ENCODE data around the gene VPS37C.
"Not testable (repeated sequence)": the region's sequence is repeated elsewhere in the genome, so short reads cannot be mapped to it uniquely, and the experiment has no call there.

VPS37C gene

GRCh38 chr11:61174273-61174672 lies 13.0 kb upstream of the VPS37C start:
- H3K27me3 ChIP-seq (ENCODE audit: insufficient read depth, low read length) = peaks cover 54% of the 10 kb centered on the region
- H2AFZ ChIP-seq (ENCODE audit: low read length, unreplicated experiment) = no peak overlapping the region
- no peaks in the 10 kb centered on the region for H3K79me2 ChIP-seq (ENCODE audit: control insufficient read depth, insufficient read depth, low read length, unreplicated experiment)
- no peaks in the 10 kb centered on the region for H3K4me1 ChIP-seq (ENCODE audit: control insufficient read depth, insufficient read depth, low read length, unreplicated experiment)
- H3K4me3 ChIP-seq (ENCODE audit: low read depth, low read length) = no peak overlapping the region
- no peaks in the 10 kb centered on the region for H3K36me3 ChIP-seq (ENCODE audit: insufficient read depth, low read length)
- no peak overlapping the region for H3K27ac ChIP-seq (ENCODE audit: low read depth, low read length)

GRCh38 chr11:61173456-61173855 lies 12.2 kb upstream of the VPS37C start:
- Histone ChIP-seq H3K36me3 (ENCODE audit: insufficient read depth, low read length) (no peaks in the 10 kb centered on the region), H3K27ac (ENCODE audit: low read depth, low read length) (no peak overlapping the region), H2AFZ (ENCODE audit: low read length, unreplicated experiment) (no peak overlapping the region), H3K4me1 (ENCODE audit: control insufficient read depth, insufficient read depth, low read length, unreplicated experiment) (no peaks in the 10 kb centered on the region), H3K79me2 (ENCODE audit: control insufficient read depth, insufficient read depth, low read length, unreplicated experiment) (no peaks in the 10 kb centered on the region), H3K4me3 (ENCODE audit: low read depth, low read length) (no peak overlapping the region), H3K27me3 (ENCODE audit: insufficient read depth, low read length) (peaks cover 57% of the 10 kb centered on the region)

GRCh38 chr11:61172888-61173287 lies 11.7 kb upstream of the VPS37C start:
- H3K27me3 ChIP-seq (ENCODE audit: insufficient read depth, low read length) = peaks cover 57% of the 10 kb centered on the region
- no peak overlapping the region for H3K4me3 ChIP-seq (ENCODE audit: low read depth, low read length)
- no peak overlapping the region for H3K27ac ChIP-seq (ENCODE audit: low read depth, low read length)
- H3K4me1 ChIP-seq (ENCODE audit: control insufficient read depth, insufficient read depth, low read length, unreplicated experiment) = no peaks in the 10 kb centered on the region
- no peak overlapping the region for H2AFZ ChIP-seq (ENCODE audit: low read length, unreplicated experiment)
- no peaks in the 10 kb centered on the region for H3K79me2 ChIP-seq (ENCODE audit: control insufficient read depth, insufficient read depth, low read length, unreplicated experiment)
- no peaks in the 10 kb centered on the region for H3K36me3 ChIP-seq (ENCODE audit: insufficient read depth, low read length)

GRCh38 chr11:61172356-61172755 lies 11.1 kb upstream of the VPS37C start:
- Histone ChIP-seq H2AFZ (ENCODE audit: low read length, unreplicated experiment) (no peak overlapping the region), H3K4me3 (ENCODE audit: low read depth, low read length) (no peak overlapping the region), H3K27ac (ENCODE audit: low read depth, low read length) (no peak overlapping the region), H3K4me1 (ENCODE audit: control insufficient read depth, insufficient read depth, low read length, unreplicated experiment) (no peaks in the 10 kb centered on the region), H3K27me3 (ENCODE audit: insufficient read depth, low read length) (peaks cover 57% of the 10 kb centered on the region), H3K36me3 (ENCODE audit: insufficient read depth, low read length) (no peaks in the 10 kb centered on the region), H3K79me2 (ENCODE audit: control insufficient read depth, insufficient read depth, low read length, unreplicated experiment) (no peaks in the 10 kb centered on the region)

GRCh38 chr11:61171907-61172306 lies 10.7 kb upstream of the VPS37C start:
- no peaks in the 10 kb centered on the region for H3K36me3 ChIP-seq (ENCODE audit: insufficient read depth, low read length)
- H2AFZ ChIP-seq (ENCODE audit: low read length, unreplicated experiment) = no peak overlapping the region
- H3K27ac ChIP-seq (ENCODE audit: low read depth, low read length) = no peak overlapping the region
- H3K4me1 ChIP-seq (ENCODE audit: control insufficient read depth, insufficient read depth, low read length, unreplicated experiment) = no peaks in the 10 kb centered on the region
- H3K27me3 ChIP-seq (ENCODE audit: insufficient read depth, low read length) = peaks cover 57% of the 10 kb centered on the region
- H3K4me3 ChIP-seq (ENCODE audit: low read depth, low read length) = no peak overlapping the region
- H3K79me2 ChIP-seq (ENCODE audit: control insufficient read depth, insufficient read depth, low read length, unreplicated experiment) = no peaks in the 10 kb centered on the region

- no peaks in the 10 kb centered on the region for H3K36me3 ChIP-seq (ENCODE audit: insufficient read depth, low read length)
- H3K4me1 ChIP-seq (ENCODE audit: control insufficient read depth, insufficient read depth, low read length, unreplicated experiment) = no peaks in the 10 kb centered on the region
- H3K27ac ChIP-seq (ENCODE audit: low read depth, low read length) = no peak overlapping the region
- no peak overlapping the region for H3K4me3 ChIP-seq (ENCODE audit: low read depth, low read length)
- peaks cover 47% of the 10 kb centered on the region for H3K27me3 ChIP-seq (ENCODE audit: insufficient read depth, low read length)
- H3K79me2 ChIP-seq (ENCODE audit: control insufficient read depth, insufficient read depth, low read length, unreplicated experiment) = no peaks in the 10 kb centered on the region
- H2AFZ ChIP-seq (ENCODE audit: low read length, unreplicated experiment) = no peak overlapping the region
Observed at GRCh38 chr11:61170566-61170965, 9.3 kb upstream of the VPS37C start.

GRCh38 chr11:61168800-61169199 lies 7.6 kb upstream of the VPS37C start:
- Histone ChIP-seq H3K36me3 (ENCODE audit: insufficient read depth, low read length) (no peaks in the 10 kb centered on the region), H3K4me3 (ENCODE audit: low read depth, low read length) (no peak overlapping the region), H3K79me2 (ENCODE audit: control insufficient read depth, insufficient read depth, low read length, unreplicated experiment) (no peaks in the 10 kb centered on the region), H3K27ac (ENCODE audit: low read depth, low read length) (no peak overlapping the region), H2AFZ (ENCODE audit: low read length, unreplicated experiment) (no peak overlapping the region), H3K4me1 (ENCODE audit: control insufficient read depth, insufficient read depth, low read length, unreplicated experiment) (no peaks in the 10 kb centered on the region), H3K27me3 (ENCODE audit: insufficient read depth, low read length) (peaks cover 30% of the 10 kb centered on the region)

GRCh38 chr11:61168042-61168688 lies 6.9 kb upstream of the VPS37C start:
- Histone ChIP-seq H2AFZ (ENCODE audit: low read length, unreplicated experiment) (no peak overlapping the region), H3K36me3 (ENCODE audit: insufficient read depth, low read length) (no peaks in the 10 kb centered on the region), H3K4me1 (ENCODE audit: control insufficient read depth, insufficient read depth, low read length, unreplicated experiment) (no peaks in the 10 kb centered on the region), H3K27me3 (ENCODE audit: insufficient read depth, low read length) (peaks cover 26% of the 10 kb centered on the region), H3K27ac (ENCODE audit: low read depth, low read length) (no peak overlapping the region), H3K79me2 (ENCODE audit: control insufficient read depth, insufficient read depth, low read length, unreplicated experiment) (no peaks in the 10 kb centered on the region), H3K4me3 (ENCODE audit: low read depth, low read length) (no peak overlapping the region)

- H3K27me3 ChIP-seq (ENCODE audit: insufficient read depth, low read length) = peaks cover 19% of the 10 kb centered on the region
- not testable (repeated sequence) for H3K4me1 ChIP-seq (ENCODE audit: control insufficient read depth, insufficient read depth, low read length, unreplicated experiment); H2AFZ ChIP-seq (ENCODE audit: low read length, unreplicated experiment); H3K27ac ChIP-seq (ENCODE audit: low read depth, low read length); H3K36me3 ChIP-seq (ENCODE audit: insufficient read depth, low read length); H3K4me3 ChIP-seq (ENCODE audit: low read depth, low read length); H3K79me2 ChIP-seq (ENCODE audit: control insufficient read depth, insufficient read depth, low read length, unreplicated experiment)
Observed at GRCh38 chr11:61166331-61166730, 5.1 kb upstream of the VPS37C start.

- H3K27me3 ChIP-seq (ENCODE audit: insufficient read depth, low read length) = peaks cover 19% of the 10 kb centered on the region
Observed at GRCh38 chr11:61165785-61166184, 4.6 kb upstream of the VPS37C start.

GRCh38 chr11:61164606-61165424 lies 3.6 kb upstream of the VPS37C start:
- Histone ChIP-seq H3K4me1 (ENCODE audit: control insufficient read depth, insufficient read depth, low read length, unreplicated experiment) (peaks cover 10% of the 10 kb centered on the region), H3K27ac (ENCODE audit: low read depth, low read length) (no peak overlapping the region)

More at GRCh38 chr11:61165785-61166184, 4.6 kb upstream of the VPS37C start:
- H2AFZ ChIP-seq (ENCODE audit: low read length, unreplicated experiment); H3K27ac ChIP-seq (ENCODE audit: low read depth, low read length); H3K79me2 ChIP-seq (ENCODE audit: control insufficient read depth, insufficient read depth, low read length, unreplicated experiment); H3K4me1 ChIP-seq (ENCODE audit: control insufficient read depth, insufficient read depth, low read length, unreplicated experiment); H3K4me3 ChIP-seq (ENCODE audit: low read depth, low read length); H3K36me3 ChIP-seq (ENCODE audit: insufficient read depth, low read length): not testable (repeated sequence)

More at GRCh38 chr11:61164606-61165424, 3.6 kb upstream of the VPS37C start:
- Histone ChIP-seq H3K27me3 (ENCODE audit: insufficient read depth, low read length) (peaks cover 10% of the 10 kb centered on the region), H2AFZ (ENCODE audit: low read length, unreplicated experiment) (no peak overlapping the region), H3K36me3 (ENCODE audit: insufficient read depth, low read length) (no peaks in the 10 kb centered on the region), H3K79me2 (ENCODE audit: control insufficient read depth, insufficient read depth, low read length, unreplicated experiment) (peaks cover 3% of the 10 kb centered on the region), H3K4me3 (ENCODE audit: low read depth, low read length) (no peak overlapping the region)

Measured in ACC112 (cell line).